ENCODE data around the gene LYPD1. TPM values are rescaled to one million over a fixed set of nuclear protein-coding genes. Genes with fewer than 3 reads are reported as not detected.

Gene LYPD1
- total RNA-seq, 8 experiments from 2014 or later = 0.77 to 280 (median 31.3) TPM

DNA sequence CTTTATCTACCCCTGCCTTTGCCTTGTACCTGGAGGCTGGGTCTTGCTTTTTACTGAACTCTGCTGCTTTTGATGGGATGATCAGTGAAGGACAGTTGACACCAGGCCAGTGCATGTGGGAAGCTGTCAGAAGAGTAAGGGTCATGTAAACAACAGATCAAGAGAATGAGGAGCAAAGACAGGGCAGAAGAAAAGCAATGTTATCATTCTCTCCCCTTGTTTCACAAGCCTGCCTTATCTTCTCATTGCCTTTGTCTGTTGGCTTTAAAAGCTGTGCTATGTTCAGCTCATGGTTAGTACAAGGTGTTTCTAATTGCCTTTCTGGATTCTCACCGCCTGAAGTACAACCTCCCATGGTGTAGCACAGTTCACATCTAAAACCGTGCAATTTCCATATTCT lies 27.6 kb downstream of the LYPD1 start:
- 50 to 100% (median 92%) methylated on average over 1 to 2 of the region's 2 CpGs; no CpG with 5 or more reads in 5 of the 10 experiments for WGBS, 10 experiments
- no peak overlapping the region for H3K27ac ChIP-seq
- H3K4me3 ChIP-seq = no peak overlapping the region
- in situ Hi-C loops (cut with MboI; ENCODE audit: low pct_unique_long_range_greater_than_20kb in 2 of 9, low sequenced_read_pairs in 9 of 9, unreplicated experiment in 9 of 9) = no loop called here
- H3K4me1 ChIP-seq (replicated peaks in 1 of 2) = peaks cover 46 to 57% of the 10 kb centered on the region in 2 donors
- no peak for ATAC-seq (replicated peaks in 6 of 8)

DNA sequence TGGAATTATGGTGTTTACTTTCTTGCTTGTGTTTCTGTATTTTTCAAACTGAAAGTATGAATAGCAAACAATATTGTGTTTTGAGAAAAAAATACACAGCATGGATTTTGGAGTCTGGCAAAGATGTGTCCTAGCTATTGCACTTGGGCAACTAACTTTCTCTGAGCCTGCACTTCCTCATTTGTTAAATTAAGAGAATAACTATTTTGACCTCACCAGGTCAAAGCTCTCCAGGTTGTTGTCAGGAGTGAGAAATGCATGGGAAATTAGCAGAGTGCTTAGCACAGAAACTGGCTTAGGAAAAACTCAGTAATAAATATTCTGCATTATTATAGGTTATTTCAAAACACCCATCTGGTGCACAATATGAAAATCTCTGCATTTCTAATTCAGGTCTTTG lies 28.2 kb downstream of the LYPD1 start:
- in situ Hi-C loops (cut with MboI; ENCODE audit: low pct_unique_long_range_greater_than_20kb in 2 of 9, low sequenced_read_pairs in 9 of 9, unreplicated experiment in 9 of 9) = no loop called here
- Histone ChIP-seq H3K4me1 (replicated peaks in 1 of 2) (peaks cover 45 to 60% of the 10 kb centered on the region in 2 donors), H3K4me3 (no peak overlapping the region), H3K27ac (no peak overlapping the region)
- no peak for ATAC-seq (replicated peaks in 6 of 8)

- ATAC-seq (replicated peaks in 6 of 8) = peak in 2 of 8 experiments; percentile 46 to 59
These were observed 29.9 kb downstream of the LYPD1 start for GRCh38 chr2:132640116-132640515.

DNA sequence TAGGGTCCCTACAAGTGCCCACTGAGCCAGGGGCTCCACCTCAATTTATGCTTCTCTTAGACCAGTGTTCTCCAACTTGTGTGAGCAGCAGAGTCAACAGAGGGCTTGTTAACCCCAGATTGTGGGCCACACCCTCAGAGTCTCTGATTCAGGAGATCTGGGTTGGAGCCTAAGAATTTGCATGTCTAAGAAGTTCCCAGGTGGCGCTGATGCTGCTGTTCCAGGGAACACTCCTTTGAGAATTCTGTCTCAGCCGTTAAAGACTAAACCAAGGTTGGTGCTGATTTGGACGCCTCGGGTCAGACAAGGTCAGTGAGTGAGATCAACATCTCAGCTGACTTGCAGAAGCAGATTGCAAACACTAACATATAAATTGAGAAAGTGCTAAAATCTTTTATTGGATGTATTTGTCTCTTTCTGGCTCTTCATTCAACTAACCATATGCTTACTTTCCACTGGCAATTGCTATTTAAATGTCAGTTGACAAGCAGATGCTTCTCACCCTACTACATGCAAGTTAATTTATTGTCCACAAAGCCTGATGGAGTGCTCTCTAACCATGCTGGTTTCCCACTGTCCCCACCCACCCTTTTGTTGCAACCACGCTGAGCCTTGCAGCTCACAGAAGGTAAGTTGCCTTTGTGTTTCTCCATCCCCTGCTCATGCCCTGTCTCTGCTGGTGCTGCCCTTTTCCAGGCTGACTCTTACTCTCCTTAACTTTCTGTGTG lies 31.5 kb downstream of the LYPD1 start:
- peak overlapping the region in 1 of 2 donors; percentile 14 for H3K27ac ChIP-seq
- ATAC-seq (replicated peaks in 6 of 8) = peak in 6 of 8 experiments; percentile 32 to 94 (median 93)
- H3K4me3 ChIP-seq = no peak overlapping the region
- in situ Hi-C loops (cut with MboI; ENCODE audit: low pct_unique_long_range_greater_than_20kb in 2 of 9, low sequenced_read_pairs in 9 of 9, unreplicated experiment in 9 of 9) = no loop called here
- H3K4me1 ChIP-seq (replicated peaks in 1 of 2) = peaks cover 25 to 45% of the 10 kb centered on the region in 2 donors
- WGBS, 10 experiments = 25 to 100% (median 66%) methylated on average over 1 to 5 of the region's 5 CpGs; no CpG with 5 or more reads in 2 of the 10 experiments

More at GRCh38 chr2:132640116-132640515, 29.9 kb downstream of the LYPD1 start:
- no peak overlapping the region for H3K4me3 ChIP-seq
- H3K27ac ChIP-seq = no peak overlapping the region
- peaks cover 28 to 45% of the 10 kb centered on the region in 2 donors for H3K4me1 ChIP-seq (replicated peaks in 1 of 2)
- in situ Hi-C loops (cut with MboI; ENCODE audit: low pct_unique_long_range_greater_than_20kb in 2 of 9, low sequenced_read_pairs in 9 of 9, unreplicated experiment in 9 of 9) = no loop called here

- Histone ChIP-seq H3K27ac (no peak overlapping the region), H3K4me3 (no peak overlapping the region), H3K4me1 (replicated peaks in 1 of 2) (peaks cover 36 to 51% of the 10 kb centered on the region in 2 donors)
- WGBS, 10 experiments = no CpG with 5 or more reads among the region's 1 CpG
- in situ Hi-C loops (cut with MboI; ENCODE audit: low pct_unique_long_range_greater_than_20kb in 2 of 9, low sequenced_read_pairs in 9 of 9, unreplicated experiment in 9 of 9) = no loop called here
- no peak for ATAC-seq (replicated peaks in 6 of 8)
These were observed 33.7 kb downstream of the LYPD1 start for GRCh38 chr2:132636346-132636745.

DNA sequence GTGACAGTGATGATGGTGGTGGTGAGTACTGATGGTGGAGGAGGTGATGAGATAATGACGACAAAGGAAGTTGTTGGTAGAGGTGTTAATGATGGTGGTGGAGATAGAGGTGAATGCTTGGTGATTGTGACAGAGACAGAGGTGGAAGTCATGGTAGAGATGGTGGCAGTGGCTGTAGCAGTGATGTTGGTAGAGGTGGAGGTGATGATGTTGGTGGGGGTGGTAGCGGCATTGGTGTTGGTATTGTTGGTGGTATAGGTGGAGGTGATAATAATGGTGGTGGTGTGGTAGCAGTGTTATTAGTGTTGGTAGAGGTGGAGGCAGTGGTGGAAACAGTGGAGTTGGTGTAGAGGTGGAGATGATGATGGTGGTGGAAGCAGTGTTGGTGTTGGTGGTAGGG lies 36.4 kb downstream of the LYPD1 start:
- Histone ChIP-seq H3K4me1 (replicated peaks in 1 of 2) (peaks cover 27 to 44% of the 10 kb centered on the region in 2 donors), H3K4me3 (no peak overlapping the region), H3K27ac (no peak overlapping the region)
- ATAC-seq (replicated peaks in 6 of 8) = no peak
- WGBS, 10 experiments = 92 to 100% (median 100%) methylated on average over 1 to 2 of the region's 2 CpGs; no CpG with 5 or more reads in 3 of the 10 experiments
- in situ Hi-C loops (cut with MboI; ENCODE audit: low pct_unique_long_range_greater_than_20kb in 2 of 9, low sequenced_read_pairs in 9 of 9, unreplicated experiment in 9 of 9) = no loop called here

GRCh38 chr2:132632000-132632649 lies 37.9 kb downstream of the LYPD1 start:
- Histone ChIP-seq H3K4me1 (replicated peaks in 1 of 2) (peaks cover 16 to 30% of the 10 kb centered on the region in 2 donors), H3K27ac (peak overlapping the region; percentile 28 to 61), H3K4me3 (no peak overlapping the region)
- in situ Hi-C loops (cut with MboI; ENCODE audit: low pct_unique_long_range_greater_than_20kb in 2 of 9, low sequenced_read_pairs in 9 of 9, unreplicated experiment in 9 of 9) = no loop called here
- peak; percentile 35 to 93 (median 86) for ATAC-seq (replicated peaks in 6 of 8)
- WGBS, 10 experiments = 0 to 50% (median 5%) methylated on average over 1 to 6 of the region's 6 CpGs; no CpG with 5 or more reads in 1 of the 10 experiments

- 23 to 100% (median 86%) methylated on average over 1 to 3 of the region's 3 CpGs; no CpG with 5 or more reads in 4 of the 10 experiments for WGBS, 10 experiments
- ATAC-seq (replicated peaks in 6 of 8) = no peak
- no peak overlapping the region for H3K4me3 ChIP-seq
- peaks cover 9 to 15% of the 10 kb centered on the region in 2 donors for H3K4me1 ChIP-seq (replicated peaks in 1 of 2)
- no peak overlapping the region for H3K27ac ChIP-seq
- in situ Hi-C loops (cut with MboI; ENCODE audit: low pct_unique_long_range_greater_than_20kb in 2 of 9, low sequenced_read_pairs in 9 of 9, unreplicated experiment in 9 of 9) = no loop called here
These were observed 42.5 kb downstream of the LYPD1 start for GRCh38 chr2:132627536-132627935.

GRCh38 chr2:132623096-132623839 lies 46.7 kb downstream of the LYPD1 start:
- WGBS, 10 experiments = 0 to 100% (median 80%) methylated on average over 1 to 8 of the region's 9 CpGs; no CpG with 5 or more reads in 1 of the 10 experiments
- H3K4me3 ChIP-seq = no peak overlapping the region
- in situ Hi-C loops (cut with MboI; ENCODE audit: low pct_unique_long_range_greater_than_20kb in 2 of 9, low sequenced_read_pairs in 9 of 9, unreplicated experiment in 9 of 9) = no loop called here
- peak in 2 of 8 experiments; percentile 73 to 77 for ATAC-seq (replicated peaks in 6 of 8)
- no peak overlapping the region for H3K27ac ChIP-seq
- H3K4me1 ChIP-seq (replicated peaks in 1 of 2) = peaks cover 0 to 4% of the 10 kb centered on the region in 2 donors

DNA sequence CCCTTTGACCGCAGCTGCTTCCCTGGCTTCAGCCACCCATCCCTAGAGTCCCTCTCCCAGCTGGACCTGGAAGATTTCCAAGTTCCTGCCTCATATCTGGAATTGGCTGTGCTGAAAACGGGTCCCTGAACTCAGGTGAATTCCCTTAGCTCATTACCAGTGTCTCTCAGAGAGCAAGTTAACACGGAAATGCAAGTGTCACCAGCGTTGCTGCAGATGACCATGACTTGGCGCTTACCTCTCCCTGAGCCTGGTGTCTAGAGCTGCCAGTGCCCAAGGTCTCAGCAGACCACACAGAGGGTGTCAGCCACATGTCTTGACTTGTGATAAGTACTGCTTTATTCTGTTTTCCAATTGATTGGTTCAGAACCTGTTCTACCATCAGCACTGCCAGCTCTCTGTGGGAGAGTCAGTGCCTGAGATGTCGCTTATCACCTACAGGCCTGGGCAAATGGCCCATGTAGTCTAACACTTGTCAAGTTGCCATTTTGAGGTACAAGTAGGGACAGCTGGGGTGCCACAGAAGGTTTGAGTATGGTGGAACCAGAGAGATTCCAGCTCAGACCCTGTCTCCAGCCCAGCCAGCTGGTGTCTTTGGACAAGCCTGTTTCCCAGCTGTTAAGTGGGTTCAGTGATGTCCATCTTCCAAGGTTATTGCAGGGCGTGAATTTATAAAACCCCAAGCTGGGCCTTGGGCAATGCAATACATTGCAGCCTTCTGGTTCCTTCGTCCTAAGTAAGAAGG lies 48.7 kb downstream of the LYPD1 start:
- in situ Hi-C loops (cut with MboI; ENCODE audit: low pct_unique_long_range_greater_than_20kb in 2 of 9, low sequenced_read_pairs in 9 of 9, unreplicated experiment in 9 of 9) = no loop called here
- Histone ChIP-seq H3K4me3 (no peak overlapping the region), H3K4me1 (replicated peaks in 1 of 2) (peaks cover 0 to 4% of the 10 kb centered on the region in 2 donors), H3K27ac (no peak overlapping the region)
- 54 to 100% (median 87%) methylated on average over 1 to 6 of the region's 8 CpGs; no CpG with 5 or more reads in 1 of the 10 experiments for WGBS, 10 experiments
- no peak for ATAC-seq (replicated peaks in 6 of 8)

GRCh38 chr2:132620115-132620514 lies 49.9 kb downstream of the LYPD1 start:
- Histone ChIP-seq H3K4me3 (no peak overlapping the region), H3K4me1 (replicated peaks in 1 of 2) (peaks cover 0 to 4% of the 10 kb centered on the region in 2 donors), H3K27ac (no peak overlapping the region)
- in situ Hi-C loops (cut with MboI; ENCODE audit: low pct_unique_long_range_greater_than_20kb in 2 of 9, low sequenced_read_pairs in 9 of 9, unreplicated experiment in 9 of 9) = no loop called here
- no peak for ATAC-seq (replicated peaks in 6 of 8)
- 0 to 89% (median 56%) methylated on average over 1 to 2 of the region's 2 CpGs; no CpG with 5 or more reads in 6 of the 10 experiments for WGBS, 10 experiments

DNA sequence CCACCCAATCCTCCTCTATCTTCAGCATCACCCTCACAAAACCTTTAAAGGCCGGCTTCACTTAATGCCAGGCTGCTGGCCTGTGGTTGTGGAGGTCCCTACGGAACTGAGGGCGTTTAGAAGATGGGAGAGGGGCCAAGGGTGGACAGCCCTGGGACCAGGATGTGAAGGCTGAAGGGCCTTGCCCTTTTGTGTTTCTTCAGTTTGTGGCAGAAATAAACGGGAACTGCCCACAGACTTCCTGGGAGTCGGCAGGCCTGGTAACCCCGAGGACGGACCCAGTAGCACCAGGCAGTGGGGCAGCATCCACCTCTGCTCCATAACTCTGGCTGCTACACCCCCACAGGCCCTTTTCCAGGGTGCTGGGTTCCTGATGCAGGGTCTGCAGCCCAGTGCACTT lies 51.3 kb downstream of the LYPD1 start:
- in situ Hi-C loops (cut with MboI; ENCODE audit: low pct_unique_long_range_greater_than_20kb in 2 of 9, low sequenced_read_pairs in 9 of 9, unreplicated experiment in 9 of 9) = no loop called here
- H3K27ac ChIP-seq = no peak overlapping the region
- no peak overlapping the region for H3K4me3 ChIP-seq
- ATAC-seq (replicated peaks in 6 of 8) = no peak
- WGBS, 10 experiments = 86 to 100% (median 99%) methylated on average over 1 to 6 of the region's 7 CpGs; no CpG with 5 or more reads in 4 of the 10 experiments
- H3K4me1 ChIP-seq (replicated peaks in 1 of 2) = peaks cover 0 to 4% of the 10 kb centered on the region in 2 donors
